H9 (cell line): ENCODE results near the gene ETV4. TPM values are rescaled to one million over a fixed set of nuclear protein-coding genes. Genes with fewer than 3 reads are reported as not detected.

ENCODE experiments used
- DNase-seq: peaks from one replicate; pipeline ENCODE4 v3.0.0-alpha.2; 2017
- H2AFZ ChIP-seq: one replicate; pipeline ENCODE4 v1.6.1; 2013; ENCODE audit warnings: mild to moderate bottlenecking, low read length, control low read depth, moderate library complexity
- H2AK5ac ChIP-seq: 2 replicates; pipeline ENCODE4 v1.6.1; 2013; ENCODE audit warnings: low read length, control low read depth, mixed read lengths; ENCODE audit not compliant: insufficient read length
- H2BK120ac ChIP-seq: one replicate; pipeline ENCODE4 v1.6.1; 2013; ENCODE audit warnings: low read depth, mild to moderate bottlenecking, low read length, control low read depth, inconsistent platforms; ENCODE audit not compliant: poor library complexity, severe bottlenecking
- H2BK12ac ChIP-seq: 2 replicates; pipeline ENCODE4 v1.6.1; 2013; ENCODE audit warnings: low read length, control low read depth, mixed read lengths, low read depth; ENCODE audit not compliant: insufficient read length
- H2BK15ac ChIP-seq: 2 replicates; pipeline ENCODE4 v1.6.1; 2013; ENCODE audit warnings: low read depth, low read length, control low read depth
- H2BK20ac ChIP-seq: one replicate; pipeline ENCODE4 v1.6.1; 2013; ENCODE audit warnings: low read depth, mild to moderate bottlenecking, low read length, control low read depth, inconsistent platforms; ENCODE audit not compliant: poor library complexity, severe bottlenecking
- H2BK5ac ChIP-seq: 2 replicates; pipeline ENCODE4 v1.6.1; 2013; ENCODE audit warnings: low read length, control low read depth, mixed read lengths; ENCODE audit not compliant: insufficient read length
- H3K14ac ChIP-seq: 2 replicates; pipeline ENCODE4 v1.6.1; 2013; ENCODE audit warnings: low read length, control low read depth; ENCODE audit not compliant: insufficient read depth
- H3K18ac ChIP-seq: 2 replicates; pipeline ENCODE4 v1.6.1; 2013; ENCODE audit warnings: low read depth, mild to moderate bottlenecking, mixed read lengths, low read length, control low read depth; ENCODE audit not compliant: insufficient read length
- H3K23ac ChIP-seq: 2 replicates; pipeline ENCODE4 v1.6.1; 2013; ENCODE audit warnings: low read length, control low read depth, mixed read lengths, low read depth; ENCODE audit not compliant: insufficient read length
- H3K23me2 ChIP-seq: 2 replicates; pipeline ENCODE4 v1.6.1; 2013; ENCODE audit warnings: low read depth, mild to moderate bottlenecking, mixed read lengths, low read length, control low read depth; ENCODE audit not compliant: insufficient read length, poor library complexity, severe bottlenecking
- H3K27ac ChIP-seq: 2 replicates; pipeline ENCODE4 v1.5.1; 2013; ENCODE audit warnings: low read length, control low read depth, mixed read lengths, low read depth; ENCODE audit not compliant: insufficient read length
- H3K27me3 ChIP-seq: 2 replicates; pipeline ENCODE4 v1.6.1; 2013; ENCODE audit warnings: low read length, control low read depth, inconsistent platforms; ENCODE audit not compliant: insufficient read depth
- H3K4ac ChIP-seq: 2 replicates; pipeline ENCODE4 v1.6.1; 2013; ENCODE audit warnings: low read depth, mild to moderate bottlenecking, control low read depth, inconsistent platforms, low read length, moderate library complexity
- H3K4me1 ChIP-seq: 2 replicates; pipeline ENCODE4 v1.6.1; 2013; ENCODE audit warnings: low read length, control low read depth, inconsistent platforms; ENCODE audit not compliant: insufficient read depth
- H3K4me2 ChIP-seq: 2 replicates; pipeline ENCODE4 v1.6.1; 2013; ENCODE audit warnings: low read length, control low read depth, mixed read lengths; ENCODE audit not compliant: insufficient read length, insufficient read depth
- H3K56ac ChIP-seq: 2 replicates; pipeline ENCODE4 v1.6.1; 2013; ENCODE audit warnings: low read depth, mild to moderate bottlenecking, mixed read lengths, low read length, control low read depth; ENCODE audit not compliant: insufficient read length
- H3K79me1 ChIP-seq: 2 replicates; pipeline ENCODE4 v1.6.1; 2013; ENCODE audit warnings: low read depth, mild to moderate bottlenecking, moderate library complexity, low read length, control low read depth, inconsistent platforms; ENCODE audit not compliant: insufficient read depth, poor library complexity, severe bottlenecking
- H3K79me2 ChIP-seq: 2 replicates; pipeline ENCODE4 v1.6.1; 2013; ENCODE audit warnings: low read length, control low read depth, inconsistent platforms; ENCODE audit not compliant: insufficient read depth
- H3K9ac ChIP-seq: 2 replicates; pipeline ENCODE4 v1.6.1; 2013; ENCODE audit warnings: low read length, control low read depth, mixed read lengths; ENCODE audit not compliant: insufficient read length; ENCODE audit errors: extremely low read depth
- H3K9me3 ChIP-seq: one replicate; pipeline ENCODE4 v1.6.1; 2013; ENCODE audit warnings: low read depth, low read length, inconsistent platforms; ENCODE audit not compliant: control insufficient read depth
- H3T11ph ChIP-seq: one replicate; pipeline ENCODE4 v1.6.1; 2013; ENCODE audit warnings: mild to moderate bottlenecking, low read length, control low read depth, inconsistent platforms
- H4K20me1 ChIP-seq: one replicate; pipeline ENCODE4 v1.6.1; 2013; ENCODE audit not compliant: control insufficient read depth, insufficient read length, insufficient read depth
- H4K5ac ChIP-seq: 2 replicates; pipeline ENCODE4 v1.6.1; 2013; ENCODE audit warnings: low read depth, mild to moderate bottlenecking, mixed read lengths, low read length, control low read depth; ENCODE audit not compliant: insufficient read length
- H4K8ac ChIP-seq: replicated peaks from 2 replicates; pipeline ENCODE4 v1.6.1; 2013; ENCODE audit warnings: low read length, control low read depth, mixed read lengths, low read depth; ENCODE audit not compliant: insufficient read length
- H4K91ac ChIP-seq: 2 replicates; pipeline ENCODE4 v1.6.1; 2013; ENCODE audit warnings: low read depth, mild to moderate bottlenecking, moderate library complexity, mixed read lengths, low read length, control low read depth; ENCODE audit not compliant: insufficient read length
- H3K27ac Mint-ChIP-seq, 3 experiments: 2 replicates in 2 of 3; 3 replicates in 1 of 3; pipeline ENCODE4 v1.8.0; 2020 to 2021; ENCODE audit warnings: mixed read lengths in 3 of 3, mild to moderate bottlenecking in 1 of 3, moderate library complexity in 1 of 3
- H3K27me3 Mint-ChIP-seq: 2 replicates; pipeline ENCODE4 v1.8.0; 2021; ENCODE audit warnings: low read depth, mild to moderate bottlenecking, moderate library complexity, mixed read lengths
- H3K36me3 Mint-ChIP-seq, 3 experiments: 2 replicates in 2 of 3; 3 replicates in 1 of 3; pipeline ENCODE4 v1.8.0; 2020 to 2021; ENCODE audit warnings: low read depth in 3 of 3, mixed read lengths in 3 of 3; ENCODE audit not compliant: insufficient read depth in 1 of 3
- H3K4me1 Mint-ChIP-seq, 2 experiments: 2 replicates each; pipeline ENCODE4 v1.8.0; 2020; ENCODE audit warnings: mixed read lengths in 2 of 2
- H3K4me3 Mint-ChIP-seq, 2 experiments: 2 replicates in 1 of 2; 3 replicates in 1 of 2; pipeline ENCODE4 v1.8.0; 2020 to 2021; ENCODE audit warnings: mild to moderate bottlenecking in 2 of 2, mixed read lengths in 2 of 2, moderate library complexity in 1 of 2
- H3K9me3 Mint-ChIP-seq, 2 experiments: 2 replicates in 1 of 2; 3 replicates in 1 of 2; pipeline ENCODE4 v1.8.0; 2020; ENCODE audit warnings: mild to moderate bottlenecking in 2 of 2, mixed read lengths in 2 of 2, moderate library complexity in 1 of 2
- WGBS: extraction: QIAGEN DNeasy Blood & Tissue Kit; methylation state at CpG from one replicate; pipeline ENCODE4 v1.1.7; 2013; ENCODE audit warnings: missing lambda C conversion rate, low lambda C conversion rate, mixed read lengths; ENCODE audit not compliant: insufficient read length; ENCODE audit errors: extremely low coverage; 5-methylcytosine and 5-hydroxymethylcytosine counted together
- total RNA-seq: library from RNA; stranded (reverse); gene quantifications from 2 replicates; pipeline ENCODE4 v1.2.1, GENCODE V29; 2021
- TF ChIP-seq, protein P1 (sequence below): fragments of 200-600 bp; sonication (generic); conservative IDR thresholded peaks from 3 replicates; pipeline ENCODE4 v1.8.0; 2021; ENCODE audit warnings: antibody characterized with exemption, mild to moderate bottlenecking

The ETV4 gene
- total RNA-seq, 1 experiment from 2014 or later, result 74.4 TPM

DNA sequence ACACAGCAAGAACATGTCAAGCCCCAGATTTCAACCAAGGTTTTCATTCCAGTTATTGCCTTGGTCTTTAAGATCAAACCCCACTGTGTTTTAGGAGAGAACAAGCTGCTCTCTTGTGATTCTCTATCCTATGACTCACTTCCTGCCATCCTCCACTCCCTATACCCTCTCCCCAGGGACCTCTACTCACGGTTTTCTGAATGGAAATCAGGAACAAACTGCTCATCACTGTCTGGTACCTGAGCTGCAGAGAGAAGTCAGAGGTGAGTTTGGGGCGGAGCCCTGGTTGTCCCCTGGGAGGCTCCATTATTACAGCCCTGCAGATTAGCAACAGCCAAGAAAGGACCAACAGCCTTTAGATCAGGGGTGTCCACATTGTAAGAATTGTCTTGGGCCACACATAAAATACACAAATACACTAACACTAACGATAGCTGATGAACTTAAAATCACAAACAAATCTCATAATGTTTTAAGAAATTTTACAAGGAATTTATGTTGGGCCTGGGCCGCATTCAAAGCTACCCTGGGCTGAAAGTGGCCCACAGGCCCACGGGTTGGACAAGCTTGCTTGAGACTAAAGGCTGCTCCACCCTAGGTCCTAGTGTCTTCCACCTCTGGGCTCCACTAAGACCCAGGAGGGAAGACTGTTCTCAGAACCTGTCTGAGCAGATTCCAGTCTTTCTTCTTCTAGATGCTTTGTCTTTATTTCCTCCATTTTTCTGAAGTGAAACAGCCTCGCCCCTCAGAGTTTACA, 9.7 kb downstream of the ETV4 start:
- Histone ChIP-seq H3K4ac (no peak overlapping the region), H4K5ac (no peak overlapping the region), H2AK5ac (no peak overlapping the region), H3K27me3 (no peaks in the 10 kb centered on the region), H2BK5ac (no peak overlapping the region), H4K91ac (no peak overlapping the region), H3K27ac (no peak overlapping the region), H3K23me2 (no peaks in the 10 kb centered on the region), H2BK120ac (no peak overlapping the region), H3K18ac (no peak overlapping the region), H3K4me2 (no peak overlapping the region), H2BK15ac (no peak overlapping the region), H3K23ac (no peak overlapping the region), H3K79me2 (peaks cover 8% of the 10 kb centered on the region; the same call in 1 of the 2 replicates), H3K79me1 (no peaks in the 10 kb centered on the region), H3K9me3 (no peaks in the 10 kb centered on the region), H3K56ac (no peak overlapping the region), H4K20me1 (no peaks in the 10 kb centered on the region), H3K4me1 (peaks cover 6% of the 10 kb centered on the region; the same call in 1 of the 2 replicates), H3T11ph (no peak overlapping the region), H2AFZ (no peak overlapping the region), H2BK20ac (no peak overlapping the region), H4K8ac (no peak overlapping the region), H3K9ac (no peak overlapping the region), H2BK12ac (no peak overlapping the region), H3K14ac (no peak overlapping the region)
- WGBS, result no CpG with 5 or more reads among the region's 6 CpGs
- peak overlapping the region in 1 of 3 experiments; percentile 55; a peak in 1 of 7 replicates for H3K27ac Mint-ChIP-seq
- H3K9me3 Mint-ChIP-seq, result no peaks in the 10 kb centered on the region
- TF ChIP-seq, protein P1, sequence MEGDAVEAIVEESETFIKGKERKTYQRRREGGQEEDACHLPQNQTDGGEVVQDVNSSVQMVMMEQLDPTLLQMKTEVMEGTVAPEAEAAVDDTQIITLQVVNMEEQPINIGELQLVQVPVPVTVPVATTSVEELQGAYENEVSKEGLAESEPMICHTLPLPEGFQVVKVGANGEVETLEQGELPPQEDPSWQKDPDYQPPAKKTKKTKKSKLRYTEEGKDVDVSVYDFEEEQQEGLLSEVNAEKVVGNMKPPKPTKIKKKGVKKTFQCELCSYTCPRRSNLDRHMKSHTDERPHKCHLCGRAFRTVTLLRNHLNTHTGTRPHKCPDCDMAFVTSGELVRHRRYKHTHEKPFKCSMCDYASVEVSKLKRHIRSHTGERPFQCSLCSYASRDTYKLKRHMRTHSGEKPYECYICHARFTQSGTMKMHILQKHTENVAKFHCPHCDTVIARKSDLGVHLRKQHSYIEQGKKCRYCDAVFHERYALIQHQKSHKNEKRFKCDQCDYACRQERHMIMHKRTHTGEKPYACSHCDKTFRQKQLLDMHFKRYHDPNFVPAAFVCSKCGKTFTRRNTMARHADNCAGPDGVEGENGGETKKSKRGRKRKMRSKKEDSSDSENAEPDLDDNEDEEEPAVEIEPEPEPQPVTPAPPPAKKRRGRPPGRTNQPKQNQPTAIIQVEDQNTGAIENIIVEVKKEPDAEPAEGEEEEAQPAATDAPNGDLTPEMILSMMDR, result no peak
- peaks cover 7% of the 10 kb centered on the region for H3K27me3 Mint-ChIP-seq
- H3K4me1 Mint-ChIP-seq, result peaks cover 31 to 50% of the 10 kb centered on the region in 2 experiments
- peaks cover 8 to 58% (median 20%) of the 10 kb centered on the region in 3 experiments; a peak in 6 of 7 replicates for H3K36me3 Mint-ChIP-seq
- H3K4me3 Mint-ChIP-seq, result no peak overlapping the region
- DNase-seq, result peak; percentile 46
